ENCODE measurements around the gene SOX13.

GRCh38 chr1:204130178-204130577 is 57.3 kb downstream of the SOX13 start:
- TF ChIP-seq POLR2AphosphoS5 (IDR thresholded peaks at IDR 0.05; ENCODE audit: low read depth, low read length) (no peak), POLR2A (IDR thresholded peaks at IDR 0.05; ENCODE audit: low read depth, low read length) (no peak), TAF1 (IDR thresholded peaks at IDR 0.05; ENCODE audit: low read depth, low read length) (no peak), POU2F2 (IDR thresholded peaks at IDR 0.05; ENCODE audit: low read depth, low read length) (no peak), PAX5 (IDR thresholded peaks at IDR 0.05; ENCODE audit: insufficient read depth, low read length, severe bottlenecking) (no peak)
